Stimulated activated CD8-positive, alpha-beta memory T cell treated with anti-CD3 and anti-CD28 coated beads, Interleukin-12 subunit alpha, Interleukin-12 subunit beta, amount 100 ng/mL, for 24 hours (primary cell): ENCODE data around the gene RPTOR.
"Not testable (repeated sequence)": the region's sequence is repeated elsewhere in the genome, so short reads cannot be mapped to it uniquely, and the experiment has no call there.

Experiments used
- DNase-seq: peaks from one replicate; pipeline ENCODE4 v3.0.0-alpha.2; 2020; ENCODE audit errors: extremely low read depth

RPTOR gene

GRCh38 chr17:80694992-80695912 lies 150.6 kb downstream of the RPTOR start:
- DNase-seq = no peak

GRCh38 chr17:80695979-80696378 lies 151.3 kb downstream of the RPTOR start:
- no peak for DNase-seq

GRCh38 chr17:80696456-80696855 lies 151.8 kb downstream of the RPTOR start:
- DNase-seq = no peak

GRCh38 chr17:80696964-80697363 lies 152.3 kb downstream of the RPTOR start:
- no peak for DNase-seq

- DNase-seq = no peak
These were observed 153.7 kb downstream of the RPTOR start for GRCh38 chr17:80698297-80698696.

- not testable (repeated sequence) for DNase-seq
These were observed 154.6 kb downstream of the RPTOR start for GRCh38 chr17:80699205-80699604.

GRCh38 chr17:80701730-80702129 lies 157.1 kb downstream of the RPTOR start:
- no peak for DNase-seq

GRCh38 chr17:80702315-80703141 lies 157.9 kb downstream of the RPTOR start:
- no peak for DNase-seq

GRCh38 chr17:80703142-80703478 lies 158.5 kb downstream of the RPTOR start:
- DNase-seq = no peak

- no peak for DNase-seq
These were observed 159.8 kb downstream of the RPTOR start for GRCh38 chr17:80704381-80704819.

- no peak for DNase-seq
These were observed 160.3 kb downstream of the RPTOR start for GRCh38 chr17:80704894-80705293.

GRCh38 chr17:80705988-80706387 lies 161.3 kb downstream of the RPTOR start:
- no peak for DNase-seq

- DNase-seq = no peak
These were observed 161.8 kb downstream of the RPTOR start for GRCh38 chr17:80706463-80706867.

GRCh38 chr17:80708480-80708879 lies 163.8 kb downstream of the RPTOR start:
- no peak for DNase-seq

GRCh38 chr17:80709090-80709695 lies 164.6 kb downstream of the RPTOR start:
- no peak for DNase-seq

- no peak for DNase-seq
These were observed 166.2 kb downstream of the RPTOR start for GRCh38 chr17:80710714-80711302.

- DNase-seq = no peak
These were observed 167.5 kb downstream of the RPTOR start for GRCh38 chr17:80712089-80712488.

- DNase-seq = no peak
These were observed 168.0 kb downstream of the RPTOR start for GRCh38 chr17:80712606-80713005.

GRCh38 chr17:80716986-80717719 lies 172.5 kb downstream of the RPTOR start:
- DNase-seq = no peak

GRCh38 chr17:80717720-80718083 lies 173.1 kb downstream of the RPTOR start:
- DNase-seq = no peak

GRCh38 chr17:80718428-80718827 lies 173.8 kb downstream of the RPTOR start:
- DNase-seq = no peak
